ENCODE data around the gene DOK5. TPM values are rescaled to one million over a fixed set of nuclear protein-coding genes. Genes with fewer than 3 reads are reported as not detected.

The DOK5 gene
- polyA plus RNA-seq, 3 donors, result 6.9 to 10.7 (median 9.4) TPM

GRCh38 chr20:54606380-54606779 is 131.0 kb downstream of the DOK5 start:
- DNase-seq, result no peak

- DNase-seq, result no peak
Measured at GRCh38 chr20:54608039-54608745, 132.8 kb downstream of the DOK5 start.

GRCh38 chr20:54608943-54609342 is 133.6 kb downstream of the DOK5 start:
- DNase-seq, result no peak

DNA sequence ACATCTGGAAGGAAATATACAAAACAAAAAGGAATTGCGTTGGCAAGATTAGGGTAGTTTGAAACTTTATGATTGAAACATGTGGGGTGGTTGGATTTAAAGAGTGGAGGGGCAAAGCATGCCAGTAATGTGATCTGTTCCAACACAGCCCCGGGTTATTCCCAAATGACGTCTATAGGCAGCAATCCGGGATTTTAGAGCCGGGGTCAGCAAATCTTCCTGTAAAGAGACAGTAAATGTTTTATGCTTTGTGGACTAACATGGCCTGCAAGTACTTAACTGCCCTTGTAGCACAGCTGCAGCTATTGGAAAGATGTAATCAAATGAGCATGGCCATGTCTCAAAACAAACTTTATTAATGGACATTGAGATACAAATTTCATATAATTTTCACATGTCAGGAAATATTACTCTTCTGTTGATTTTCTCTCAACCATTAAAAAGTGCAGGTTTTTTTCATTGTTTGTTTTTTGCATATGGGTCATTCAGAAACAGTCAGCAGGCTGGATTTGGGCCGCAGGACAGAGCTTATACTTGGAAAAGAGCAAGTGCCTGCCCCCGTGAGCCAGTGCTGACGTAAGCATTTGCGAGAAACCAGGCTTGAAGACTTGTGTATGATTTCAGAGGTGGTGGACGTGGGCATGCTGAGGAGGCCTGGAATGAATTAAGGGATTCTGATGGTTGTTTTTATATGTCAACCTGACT is 136.5 kb downstream of the DOK5 start:
- no peak for DNase-seq

DNA sequence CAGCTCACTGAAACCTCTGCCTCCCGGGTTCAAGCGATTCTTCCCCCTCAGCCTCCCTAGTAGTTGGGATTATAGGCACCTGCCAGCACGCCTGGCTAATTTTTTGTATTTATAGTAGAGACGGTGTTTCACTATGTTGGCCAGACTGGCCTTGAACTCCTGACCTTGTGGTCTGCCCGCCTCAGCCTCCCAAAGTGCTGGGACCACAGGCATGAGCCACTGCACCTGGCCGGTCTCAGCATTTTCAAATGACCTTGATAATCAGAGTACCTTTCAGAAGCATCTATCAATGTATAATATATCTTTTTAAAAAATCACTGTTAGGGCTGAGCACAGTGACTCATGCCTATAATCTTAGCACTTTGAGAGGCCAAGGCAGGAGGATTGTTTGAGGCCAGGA is 143.0 kb downstream of the DOK5 start:
- DNase-seq, result no peak

DNA sequence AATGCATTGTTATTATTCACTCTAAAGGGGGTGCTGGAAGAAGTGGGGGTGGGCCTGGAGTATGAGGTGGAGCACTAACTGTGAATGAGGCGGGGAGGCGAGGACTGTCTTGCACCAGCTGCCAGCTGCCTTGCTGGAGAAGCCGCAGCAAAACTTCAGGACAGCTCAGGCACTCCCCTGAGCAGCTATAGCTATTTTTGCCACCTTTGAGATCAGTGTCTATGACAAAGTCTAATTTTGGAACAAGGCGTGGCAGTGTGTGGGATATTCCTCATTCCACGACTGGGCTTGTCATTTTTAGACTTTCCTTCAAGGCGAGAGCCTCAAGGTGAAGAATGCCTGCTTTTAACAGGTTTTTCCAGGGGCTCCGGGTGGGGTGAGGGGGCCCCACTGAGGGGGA is 143.8 kb downstream of the DOK5 start:
- DNase-seq, result no peak

DNA sequence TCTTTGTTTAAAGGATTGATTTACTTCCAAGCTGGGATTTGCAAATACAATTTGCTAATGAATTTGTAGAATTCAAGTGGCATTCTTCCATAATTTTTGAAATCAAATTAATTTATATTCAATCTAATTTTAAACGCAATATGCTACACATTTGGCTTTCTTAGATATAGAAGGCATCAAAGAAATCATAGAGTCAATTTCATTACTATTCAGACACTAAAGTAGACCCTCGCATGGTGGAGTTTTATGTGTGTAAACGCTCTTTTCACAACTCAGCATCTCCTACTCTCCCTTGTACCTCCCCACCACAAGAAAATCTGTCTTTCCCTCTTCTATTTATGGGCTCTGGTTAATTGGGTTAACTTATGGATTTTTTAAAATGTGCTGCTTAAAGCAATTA is 144.3 kb downstream of the DOK5 start:
- no peak for DNase-seq

GRCh38 chr20:54620611-54621010 is 145.2 kb downstream of the DOK5 start:
- DNase-seq, result no peak

DNA sequence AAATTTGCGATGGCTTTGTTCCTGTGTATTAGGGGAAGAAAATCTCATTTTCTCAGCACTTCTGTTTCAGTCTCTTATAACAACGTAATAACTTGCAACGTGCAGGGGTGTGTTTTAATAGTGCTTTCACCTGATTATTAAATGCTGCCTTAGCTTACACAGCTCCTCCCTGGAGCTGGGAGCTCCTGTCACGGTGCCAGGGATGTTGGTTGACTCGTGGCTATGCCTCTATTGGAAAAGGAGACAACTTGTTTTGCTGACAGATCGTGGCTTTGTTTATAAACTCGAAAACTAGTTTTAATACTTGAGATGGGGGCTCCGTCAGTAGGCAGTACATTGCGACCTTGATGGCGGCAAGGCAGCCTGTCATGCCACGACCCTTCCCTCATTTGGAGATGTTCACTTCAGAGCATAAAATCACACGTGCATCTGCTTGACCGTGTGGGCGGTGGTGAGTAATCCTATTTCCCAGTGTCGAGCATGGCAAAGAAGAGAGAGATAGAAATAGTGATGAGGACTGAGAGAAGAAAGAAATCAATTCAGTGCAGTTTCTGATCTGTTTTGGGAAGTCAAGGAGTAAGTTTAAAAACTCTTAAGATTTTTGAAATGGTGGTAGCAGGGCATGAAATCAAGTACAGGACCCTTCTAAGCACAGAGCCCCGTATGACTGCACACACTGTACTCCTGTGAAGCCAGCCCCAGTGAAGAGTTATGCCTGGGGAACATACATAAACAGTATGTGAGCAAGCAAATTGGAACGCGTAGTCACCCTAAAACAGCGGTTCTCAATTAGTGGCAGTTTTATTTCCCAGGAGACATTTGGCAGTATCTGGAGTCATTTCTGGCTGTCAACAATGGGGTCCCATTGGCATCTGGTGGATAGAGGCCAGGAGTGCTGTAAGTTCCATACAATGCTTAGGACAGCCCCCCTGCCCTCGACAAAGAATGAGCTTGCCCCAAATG is 147.2 kb downstream of the DOK5 start:
- no peak for DNase-seq

DNA sequence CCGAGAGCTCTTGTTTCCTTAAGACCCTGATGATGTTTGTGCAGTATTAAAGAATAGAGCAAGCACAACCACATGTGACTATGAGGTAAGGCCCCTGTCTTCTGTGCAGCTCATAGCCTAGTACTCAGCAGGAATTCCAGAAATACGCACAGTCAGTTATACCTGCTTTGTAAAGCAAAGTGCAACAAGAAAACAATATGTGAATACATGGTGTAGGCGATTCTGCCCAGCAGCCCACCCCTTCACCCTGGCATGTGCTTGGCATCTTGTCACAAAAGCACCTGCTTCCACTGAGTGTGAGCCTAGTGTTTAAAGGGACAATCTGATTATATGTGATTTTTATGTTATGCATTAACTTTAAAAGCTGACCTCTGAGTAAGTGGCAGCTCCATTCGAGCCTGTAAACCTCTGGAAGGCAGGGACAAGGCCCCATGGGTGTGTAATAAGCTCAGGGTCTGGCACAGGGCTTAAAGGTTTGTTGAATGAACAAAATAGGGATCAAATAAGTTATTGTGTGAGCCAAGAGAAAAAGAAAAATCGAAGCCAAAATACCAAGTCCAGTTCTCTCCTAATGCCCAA is 148.7 kb downstream of the DOK5 start:
- no peak for DNase-seq

GRCh38 chr20:54624706-54625390 is 149.5 kb downstream of the DOK5 start:
- no peak for DNase-seq

DNA sequence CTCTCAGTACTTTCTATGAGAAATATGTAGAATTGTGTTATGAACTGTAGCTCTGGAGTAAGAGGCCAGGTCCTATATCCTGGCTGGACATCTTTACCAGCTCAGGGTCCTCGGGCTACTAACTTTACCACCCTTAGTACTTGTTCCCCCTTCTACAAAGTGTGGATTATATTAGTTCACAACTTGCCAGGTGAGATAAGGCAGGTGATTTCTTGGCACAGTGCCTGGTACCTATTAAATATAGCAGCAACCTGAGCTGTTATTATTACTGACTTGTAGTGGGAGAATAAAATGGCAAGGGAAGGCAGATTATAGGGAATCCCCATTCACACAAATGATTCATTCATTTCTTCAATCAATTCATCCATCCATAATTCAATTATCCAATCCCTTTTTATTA is 150.1 kb downstream of the DOK5 start:
- DNase-seq, result no peak

DNA sequence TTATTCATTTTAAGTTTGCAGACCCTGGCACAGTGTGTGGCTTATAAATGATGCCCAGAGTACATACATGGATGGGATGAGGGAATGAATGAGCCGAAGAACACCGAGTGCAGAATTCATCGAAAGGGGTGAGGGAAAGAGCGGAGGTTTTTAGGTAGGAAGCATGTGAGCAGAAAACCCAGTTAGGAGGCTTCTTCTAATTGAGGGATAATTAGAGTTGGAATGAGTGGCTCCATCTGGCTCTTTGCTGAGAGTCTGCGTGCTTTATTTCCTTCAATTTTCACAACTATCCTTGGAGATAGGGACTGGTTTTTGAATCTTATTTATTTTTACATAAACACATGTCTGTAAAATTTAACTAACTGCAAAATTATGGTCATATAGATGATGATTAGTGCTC is 150.7 kb downstream of the DOK5 start:
- no peak for DNase-seq

DNA sequence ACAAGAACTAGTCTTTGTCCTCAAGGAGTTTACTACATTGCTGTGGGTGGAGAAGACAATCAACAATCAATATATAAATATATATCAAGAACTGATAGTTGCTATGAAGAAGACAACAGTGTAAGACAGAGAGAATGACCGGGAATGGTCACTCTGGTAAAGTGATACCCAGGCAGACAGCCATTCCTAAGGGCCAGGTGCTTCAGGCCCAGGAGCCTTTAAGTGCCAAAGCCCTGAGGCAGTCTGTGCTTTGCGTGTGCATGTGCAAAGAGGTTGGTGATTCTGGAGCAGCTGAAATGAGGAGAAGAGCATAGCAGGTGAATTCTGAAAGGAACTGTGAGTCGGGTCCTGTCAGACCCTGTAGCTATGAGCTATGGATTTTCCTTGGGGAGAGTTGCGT is 154.2 kb downstream of the DOK5 start:
- no peak for DNase-seq

DNA sequence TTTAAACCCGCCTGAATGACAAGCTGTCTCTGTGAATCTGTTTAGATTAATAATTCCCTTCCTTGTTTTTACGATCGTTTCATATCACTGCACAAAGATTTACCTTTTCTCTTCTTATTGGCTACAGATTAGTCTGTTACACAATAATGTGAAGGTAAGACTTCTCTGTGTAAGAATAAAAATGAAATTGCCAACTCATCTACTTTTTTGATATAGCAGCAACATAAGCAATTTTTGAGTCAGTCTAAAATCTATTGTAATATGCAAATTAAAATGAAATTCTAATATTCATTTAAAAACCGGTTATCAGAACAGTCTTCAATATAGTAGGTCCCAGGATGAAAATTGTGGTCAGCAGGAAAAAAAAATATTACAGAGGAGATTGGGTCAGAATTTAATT is 155.2 kb downstream of the DOK5 start:
- no peak for DNase-seq

- DNase-seq, result no peak
Measured at GRCh38 chr20:54631059-54631458, 155.7 kb downstream of the DOK5 start.

DNA sequence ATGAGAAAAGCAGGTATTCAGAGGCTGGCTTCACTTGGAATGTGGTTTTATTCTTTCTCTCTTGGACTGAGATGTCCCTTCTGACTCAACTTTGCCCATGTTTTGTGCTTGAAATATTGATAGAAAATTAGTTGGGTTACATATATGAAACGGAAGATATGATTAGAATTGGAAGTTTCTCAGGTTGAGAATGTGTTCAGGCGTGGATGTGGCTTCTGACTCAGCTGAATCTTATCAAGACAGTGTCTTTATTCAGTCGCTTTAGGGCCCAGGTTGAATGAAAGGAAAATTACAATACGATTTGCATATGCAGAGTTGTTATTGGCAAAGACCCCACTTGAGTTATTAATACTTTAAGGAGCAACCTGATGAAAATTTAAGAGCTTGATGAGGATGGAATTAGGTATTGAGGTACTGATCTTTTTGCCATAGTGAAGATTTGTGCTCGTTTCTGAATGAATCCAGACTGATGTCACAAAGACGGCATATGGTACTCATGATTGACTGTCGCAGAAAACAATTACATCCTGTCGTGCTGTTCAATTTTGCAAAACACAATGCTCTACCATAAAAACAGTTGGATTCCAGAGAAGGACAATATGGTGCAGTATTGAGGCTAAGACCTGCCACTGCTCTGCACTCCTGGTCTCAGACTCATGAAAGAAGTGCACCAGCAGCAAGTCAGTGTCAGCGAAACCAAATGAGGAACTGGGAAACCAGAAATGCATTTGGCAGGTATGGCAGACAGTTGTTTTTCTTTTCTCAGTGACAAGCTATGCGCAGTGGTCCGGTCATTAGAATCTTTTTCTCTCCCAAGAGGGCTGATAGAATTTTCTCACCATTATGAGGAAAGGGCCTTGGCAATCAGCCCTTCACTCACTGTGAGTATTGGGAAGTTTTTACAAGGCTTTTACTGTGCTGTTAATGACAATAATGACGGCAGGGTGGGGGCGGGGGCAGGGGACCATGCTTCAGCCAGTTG is 158.3 kb downstream of the DOK5 start:
- no peak for DNase-seq

- DNase-seq, result no peak
Measured at GRCh38 chr20:54636575-54636974, 161.2 kb downstream of the DOK5 start.

DNA sequence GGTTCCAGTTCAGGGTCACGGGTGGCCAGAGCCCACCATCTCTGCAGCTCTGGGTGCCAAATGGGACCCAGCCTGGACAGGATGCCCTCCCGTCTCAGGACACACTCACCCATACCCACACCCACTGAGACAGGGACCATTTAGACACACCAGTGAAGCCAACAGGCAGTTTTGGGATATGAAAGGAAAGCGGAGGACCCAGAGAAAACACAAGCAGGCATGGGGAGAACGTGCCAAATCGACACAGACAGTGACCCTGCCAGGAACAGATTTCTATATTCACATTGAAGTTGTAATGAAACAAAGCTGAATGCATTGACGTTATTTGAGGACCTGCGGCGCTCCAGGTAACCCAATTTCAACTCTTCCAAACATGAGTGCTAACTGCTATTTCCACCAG is 164.5 kb downstream of the DOK5 start:
- DNase-seq, result no peak

GRCh38 chr20:54640800-54641199 is 165.4 kb downstream of the DOK5 start:
- no peak for DNase-seq
